SK-N-SH (cell line): Measurements from ENCODE around the gene PARS2. TPM values are rescaled to one million over a fixed set of nuclear protein-coding genes. Genes with fewer than 3 reads are reported as not detected.
"Not testable (repeated sequence)": the region's sequence is repeated elsewhere in the genome, so short reads cannot be mapped to it uniquely, and the experiment has no call there.

Experiments used
- CTCF ChIA-PET: fragments of 300-600, 350-600 bp; formaldehyde crosslinking; extraction: SDS; loops from one replicate; lab custom pipeline; 2021; lab: Yijun Ruan, JAX
- POLR2A ChIA-PET: fragments of 350-600 bp; sonication (Branson Sonifier 250); formaldehyde crosslinking; extraction: SDS; loops from one replicate; lab custom pipeline; 2020; ENCODE audit warnings: antibody characterized with exemption, inconsistent platforms; lab: Yijun Ruan, JAX
- DNase-seq: peaks from one replicate; pipeline ENCODE4 v3.0.0; 2012
- H2AFZ ChIP-seq: fragments of 200-600 bp; sonication (generic); 2 replicates; pipeline ENCODE4 v1.8.1; 2016; ENCODE audit warnings: antibody characterized with exemption, mild to moderate bottlenecking, low read depth
- H3F3A ChIP-seq: fragments of 200-600 bp; sonication (generic); replicated peaks from 2 replicates; pipeline ENCODE3; 2016; ENCODE audit warnings: antibody characterized with exemption, mild to moderate bottlenecking; ENCODE audit not compliant: insufficient read depth
- H3K27ac ChIP-seq, 2 experiments: fragments of 200-500 bp in 1 of 2; fragments of 200-600 bp in 1 of 2; sonication (Bioruptor generic) in 1 of 2; sonication (generic), shearing (Covaris generic) in 1 of 2; 2 replicates each; pipeline versions ENCODE4 v1.5.1 to v1.6.1; 2014 to 2016; ENCODE audit warnings: low read depth in 2 of 2, inconsistent platforms in 1 of 2, low read length in 1 of 2, mild to moderate bottlenecking in 1 of 2, mixed read lengths in 1 of 2
- H3K27me3 ChIP-seq: fragments of 200-600 bp; sonication (generic), shearing (Covaris generic); 2 replicates; pipeline ENCODE4 v1.6.1; 2016; ENCODE audit warnings: mixed run types; ENCODE audit not compliant: insufficient read depth
- H3K36me3 ChIP-seq, 2 experiments: fragments of 200-500 bp in 1 of 2; fragments of 200-600 bp in 1 of 2; sonication (Bioruptor generic) in 1 of 2; sonication (generic) in 1 of 2; replicated peaks in 1 of 2; 2 replicates each; pipeline versions ENCODE3 to v1.5.1; 2014 to 2016; ENCODE audit warnings: low read length in 1 of 2, mild to moderate bottlenecking in 1 of 2; ENCODE audit not compliant: insufficient read depth in 2 of 2, control insufficient read depth in 1 of 2
- H3K4me1 ChIP-seq, 2 experiments: fragments of 200-500 bp in 1 of 2; fragments of 200-600 bp in 1 of 2; sonication (Bioruptor generic) in 1 of 2; sonication (generic), shearing (Covaris generic) in 1 of 2; 2 replicates each; pipeline versions ENCODE4 v1.5.1 to v1.6.1; 2014 to 2016; ENCODE audit warnings: low read depth in 1 of 2, low read length in 1 of 2, mixed run types in 1 of 2; ENCODE audit not compliant: insufficient read depth in 2 of 2, control insufficient read depth in 1 of 2
- H3K4me2 ChIP-seq: fragments of 200-600 bp; sonication (generic), shearing (Covaris generic); 2 replicates; pipeline ENCODE4 v1.6.1; 2017; ENCODE audit warnings: mixed run types
- H3K4me3 ChIP-seq, 2 experiments: fragments of 200-500 bp in 1 of 2; fragments of 200-600 bp in 1 of 2; sonication (Bioruptor generic) in 1 of 2; sonication (generic), shearing (Covaris generic) in 1 of 2; 2 replicates each; pipeline versions ENCODE4 v1.5.1 to v1.8.1; 2014 to 2016; ENCODE audit warnings: low read depth in 2 of 2, inconsistent platforms in 1 of 2, low read length in 1 of 2, mild to moderate bottlenecking in 1 of 2, mixed read lengths in 1 of 2, moderate library complexity in 1 of 2
- H3K79me2 ChIP-seq: fragments of 200-600 bp; sonication (generic); 2 replicates; pipeline ENCODE4 v1.8.1; 2017; ENCODE audit warnings: mild to moderate bottlenecking; ENCODE audit not compliant: insufficient read depth
- H3K9ac ChIP-seq: fragments of 200-600 bp; sonication (generic); 2 replicates; pipeline ENCODE4 v1.6.1; 2017; ENCODE audit warnings: mixed run types
- H3K9me2 ChIP-seq: fragments of 200-600 bp; sonication (generic); 2 replicates; pipeline ENCODE4 v1.6.1; 2017; ENCODE audit warnings: mixed run types
- H3K9me3 ChIP-seq: fragments of 200-600 bp; sonication (generic); 2 replicates; pipeline ENCODE4 v1.6.1; 2017; ENCODE audit warnings: mixed run types, mild to moderate bottlenecking, moderate library complexity
- H4K20me1 ChIP-seq: fragments of 200-600 bp; sonication (generic); 2 replicates; pipeline ENCODE4 v1.6.1; 2017; ENCODE audit warnings: mild to moderate bottlenecking, mixed run types; ENCODE audit not compliant: insufficient read depth
- EZH2phosphoT487 ChIP-seq: fragments of 200-600 bp; sonication (generic); IDR thresholded peaks from 2 replicates; pipeline ENCODE4 v1.6.1; 2017; ENCODE audit warnings: low read depth, mixed run types, mild to moderate bottlenecking, antibody characterized with exemption, moderate library complexity, borderline replicate concordance
- FOXJ3 ChIP-seq: sonication (generic); formaldehyde crosslinking; IDR thresholded peaks from 2 replicates; pipeline ENCODE4 v1.5.1; 2020; ENCODE audit warnings: mild to moderate bottlenecking, missing genetic modification reagents
- GATA2 ChIP-seq: sonication (generic); formaldehyde crosslinking; IDR thresholded peaks from 2 replicates; pipeline ENCODE4 v1.5.0; 2020; ENCODE audit warnings: mild to moderate bottlenecking, missing genetic modification reagents
- MXI1 ChIP-seq: IDR thresholded peaks from 2 replicates; pipeline ENCODE4 v1.6.1; 2012; ENCODE audit warnings: mild to moderate bottlenecking, low read depth, low read length, improper control_type of control experiment
- NFIC ChIP-seq: IDR thresholded peaks from 2 replicates; pipeline ENCODE4 v1.4.0; 2012; ENCODE audit warnings: borderline replicate concordance
- POLR2AphosphoS5 ChIP-seq: IDR thresholded peaks from 2 replicates; pipeline ENCODE4 v1.6.1; 2012; ENCODE audit warnings: low read depth, low read length
- RAD21 ChIP-seq: IDR thresholded peaks from 2 replicates; pipeline ENCODE4 v1.6.1; 2012; ENCODE audit warnings: mild to moderate bottlenecking, low read length
- REST ChIP-seq: IDR thresholded peaks from 2 replicates; pipeline ENCODE4 v1.6.1; 2012; ENCODE audit warnings: mild to moderate bottlenecking, low read depth, low read length, moderate library complexity
- SIN3A ChIP-seq: IDR thresholded peaks from 2 replicates; pipeline ENCODE4 v1.6.1; 2012; ENCODE audit warnings: low read depth, mild to moderate bottlenecking, low read length, moderate library complexity, borderline replicate concordance
- SMC3 ChIP-seq: IDR thresholded peaks from 2 replicates; pipeline ENCODE4 v1.6.1; 2012; ENCODE audit warnings: low read depth, low read length, improper control_type of control experiment
- TAF1 ChIP-seq: IDR thresholded peaks from 2 replicates; pipeline ENCODE4 v1.6.1; 2012; ENCODE audit warnings: low read depth, mild to moderate bottlenecking, low read length, moderate library complexity, borderline replicate concordance
- TEAD4 ChIP-seq: IDR thresholded peaks from 2 replicates; pipeline ENCODE4 v1.4.0; 2012; ENCODE audit warnings: mild to moderate bottlenecking, borderline replicate concordance; ENCODE audit not compliant: insufficient read depth
- YY1 ChIP-seq: IDR thresholded peaks from 2 replicates; pipeline ENCODE4 v1.4.0; 2012; ENCODE audit warnings: low read depth, mild to moderate bottlenecking
- WGBS: methylation state at CpG from one replicate; pipeline ENCODE4 v1.1.6; 2017; ENCODE audit warnings: low lambda C conversion rate; 5-methylcytosine and 5-hydroxymethylcytosine counted together
- polyA plus RNA-seq, 3 experiments: library from polyadenylated mRNA; depleted of rRNA; stranded (reverse); fragments of >200 nt; gene quantifications; 2 replicates each; pipeline ENCODE4 v1.2.3, GENCODE V29; 2012
- TF ChIP-seq, protein P1 (sequence below): IDR thresholded peaks from 2 replicates; pipeline ENCODE4 v1.4.0; 2012; ENCODE audit warnings: low read depth, borderline replicate concordance
- TF ChIP-seq, protein P2 (sequence below): fragments of 150-350 bp; IDR thresholded peaks from 2 replicates; pipeline ENCODE4 v1.6.1; 2017; ENCODE audit warnings: antibody characterized with exemption, low read length, low read depth, borderline replicate concordance
- TF ChIP-seq, protein P3 (sequence below): IDR thresholded peaks from 2 replicates; pipeline ENCODE4 v1.4.0; 2012; ENCODE audit warnings: low read depth

The PARS2 gene
- polyA plus RNA-seq, 1 of the 3 experiments (the other 2 are of a cell fraction): 3.2 TPM

DNA sequence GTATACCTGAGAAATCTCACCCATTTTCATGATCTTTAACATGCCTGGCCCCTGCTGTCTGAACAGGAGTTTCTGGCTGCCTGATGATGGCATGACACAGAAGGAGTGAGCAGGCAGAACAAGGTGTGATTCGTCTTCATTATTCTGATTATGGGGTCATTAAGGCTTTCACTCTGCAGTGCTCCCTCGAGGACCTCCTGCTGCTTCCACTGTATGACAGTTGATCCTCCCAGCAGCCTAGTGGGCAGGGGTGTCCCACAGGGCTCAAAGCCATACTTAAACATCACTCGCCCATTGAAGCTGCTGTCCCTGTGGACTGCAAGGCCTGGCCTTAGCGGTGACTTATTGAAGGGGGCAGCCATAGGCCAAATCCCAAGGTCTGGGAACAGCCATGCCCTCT is 12.7 kb upstream of the PARS2 start:
- no peaks in the 10 kb centered on the region for H3F3A ChIP-seq
- no peak for DNase-seq
- ChIA-PET POLR2A (interaction anchor here (0.9 to 1.2 kb wide), 2 partner anchors 21 to 32 kb away, joined by 3 read pairs; no protein-coding TSS in a partner anchor), CTCF (interaction anchor here (0.8 to 3.8 kb wide), 2 partner anchors 10 to 15 kb away, joined by 4 to 19 read pairs; no protein-coding TSS in a partner anchor)
- H3K79me2 ChIP-seq: no peaks in the 10 kb centered on the region
- H3K9ac ChIP-seq: no peak overlapping the region
- no peaks in the 10 kb centered on the region; the same call in 1 of the 2 replicates for H3K27me3 ChIP-seq
- H2AFZ ChIP-seq: no peak overlapping the region
- no peak overlapping the region for H3K4me2 ChIP-seq
- H3K4me3 ChIP-seq: no peak overlapping the region
- no peaks in the 10 kb centered on the region for H4K20me1 ChIP-seq
- TF ChIP-seq MXI1 (no peak), TEAD4 (no peak), SIN3A (no peak), YY1 (no peak), FOXJ3 (no peak), TAF1 (no peak), POLR2AphosphoS5 (no peak), SMC3 (no peak), GATA2 (no peak), EZH2phosphoT487 (no peak), RAD21 (no peak), NFIC (no peak), REST (no peak)
- TF ChIP-seq, protein P1, sequence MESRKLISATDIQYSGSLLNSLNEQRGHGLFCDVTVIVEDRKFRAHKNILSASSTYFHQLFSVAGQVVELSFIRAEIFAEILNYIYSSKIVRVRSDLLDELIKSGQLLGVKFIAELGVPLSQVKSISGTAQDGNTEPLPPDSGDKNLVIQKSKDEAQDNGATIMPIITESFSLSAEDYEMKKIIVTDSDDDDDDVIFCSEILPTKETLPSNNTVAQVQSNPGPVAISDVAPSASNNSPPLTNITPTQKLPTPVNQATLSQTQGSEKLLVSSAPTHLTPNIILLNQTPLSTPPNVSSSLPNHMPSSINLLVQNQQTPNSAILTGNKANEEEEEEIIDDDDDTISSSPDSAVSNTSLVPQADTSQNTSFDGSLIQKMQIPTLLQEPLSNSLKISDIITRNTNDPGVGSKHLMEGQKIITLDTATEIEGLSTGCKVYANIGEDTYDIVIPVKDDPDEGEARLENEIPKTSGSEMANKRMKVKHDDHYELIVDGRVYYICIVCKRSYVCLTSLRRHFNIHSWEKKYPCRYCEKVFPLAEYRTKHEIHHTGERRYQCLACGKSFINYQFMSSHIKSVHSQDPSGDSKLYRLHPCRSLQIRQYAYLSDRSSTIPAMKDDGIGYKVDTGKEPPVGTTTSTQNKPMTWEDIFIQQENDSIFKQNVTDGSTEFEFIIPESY: no peak
- TF ChIP-seq, protein P2, sequence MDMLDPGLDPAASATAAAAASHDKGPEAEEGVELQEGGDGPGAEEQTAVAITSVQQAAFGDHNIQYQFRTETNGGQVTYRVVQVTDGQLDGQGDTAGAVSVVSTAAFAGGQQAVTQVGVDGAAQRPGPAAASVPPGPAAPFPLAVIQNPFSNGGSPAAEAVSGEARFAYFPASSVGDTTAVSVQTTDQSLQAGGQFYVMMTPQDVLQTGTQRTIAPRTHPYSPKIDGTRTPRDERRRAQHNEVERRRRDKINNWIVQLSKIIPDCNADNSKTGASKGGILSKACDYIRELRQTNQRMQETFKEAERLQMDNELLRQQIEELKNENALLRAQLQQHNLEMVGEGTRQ: no peak
- TF ChIP-seq, protein P3, sequence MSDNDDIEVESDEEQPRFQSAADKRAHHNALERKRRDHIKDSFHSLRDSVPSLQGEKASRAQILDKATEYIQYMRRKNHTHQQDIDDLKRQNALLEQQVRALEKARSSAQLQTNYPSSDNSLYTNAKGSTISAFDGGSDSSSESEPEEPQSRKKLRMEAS: no peak
- no peak overlapping the region for H3K27ac ChIP-seq
- no peaks in the 10 kb centered on the region for H3K9me2 ChIP-seq
- H3K9me3 ChIP-seq: no peaks in the 10 kb centered on the region
- 49% methylated on average over 2 of the region's 4 CpGs for WGBS
- H3K36me3 ChIP-seq: no peaks in the 10 kb centered on the region
- peaks cover 0 to 3% of the 10 kb centered on the region in 2 experiments; a peak in 1 of 4 replicates for H3K4me1 ChIP-seq

DNA sequence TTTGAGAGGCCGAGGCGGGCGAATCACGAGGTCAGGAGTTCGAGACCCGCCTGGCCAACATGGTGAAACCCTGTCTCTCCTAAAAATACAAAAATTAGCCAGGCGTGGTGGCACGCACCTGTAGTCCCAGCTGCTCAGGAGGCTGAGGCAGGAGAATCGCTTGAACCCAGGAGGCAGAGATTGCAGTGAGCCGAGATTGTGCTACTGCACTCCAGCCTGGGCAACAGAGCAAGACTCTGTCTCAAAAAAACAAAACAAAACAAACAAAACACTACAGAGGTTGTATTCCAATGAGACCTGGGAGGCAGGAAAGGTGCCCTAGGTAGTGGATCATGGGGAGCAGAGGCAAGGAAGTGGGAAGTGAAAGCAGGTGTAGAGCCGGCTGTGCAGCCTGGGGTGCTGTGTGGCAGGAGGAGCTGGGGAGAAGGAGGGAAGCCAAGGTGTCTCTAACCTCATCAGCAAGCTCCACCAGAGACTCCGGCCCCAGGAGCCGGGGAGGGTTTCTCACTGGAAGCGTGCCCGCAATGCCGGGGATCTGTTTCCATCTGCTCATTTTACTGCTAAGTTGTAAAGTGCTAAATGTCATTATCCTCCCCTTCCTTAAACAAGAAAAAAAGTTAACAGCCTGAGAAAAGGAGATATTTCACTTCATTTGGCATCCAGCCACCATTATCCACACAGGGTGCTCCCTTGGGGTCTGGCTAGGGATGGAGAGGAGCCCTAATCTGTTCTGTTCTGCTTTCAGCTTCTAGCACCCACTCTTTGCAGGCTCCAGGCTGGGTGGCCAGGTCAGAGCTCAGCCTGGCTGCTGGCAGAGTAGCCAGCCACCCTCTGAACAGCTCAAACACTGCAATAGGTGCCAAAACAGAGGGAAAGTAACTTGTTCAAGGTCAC is 11.8 kb upstream of the PARS2 start:
- not testable (repeated sequence) for H3K9me3 ChIP-seq, H3F3A ChIP-seq, H2AFZ ChIP-seq, H3K9me2 ChIP-seq, H3K79me2 ChIP-seq, H4K20me1 ChIP-seq, H3K9ac ChIP-seq, H3K27ac ChIP-seq, H3K4me1 ChIP-seq, H3K27me3 ChIP-seq, H3K36me3 ChIP-seq, H3K4me2 ChIP-seq, H3K4me3 ChIP-seq, DNase-seq
- WGBS: 76% methylated on average over 16 of the region's 16 CpGs
- ChIA-PET POLR2A (interaction anchor here (0.9 to 1.2 kb wide), 2 partner anchors 21 to 31 kb away, joined by 3 read pairs; no protein-coding TSS in a partner anchor), CTCF (interaction anchor here (0.9 to 3.8 kb wide), 4 partner anchors 16 to 288 kb away, joined by 3 to 19 read pairs (median 3); no protein-coding TSS in a partner anchor)
